Endometrium (tissue), 2 donors: ENCODE results near the gene LDLRAD2.
"Not testable (repeated sequence)": the region's sequence is repeated elsewhere in the genome, so short reads cannot be mapped to it uniquely, and the experiment has no call there.

Source experiments
- FAIRE-seq: peaks from 2 replicates; lab custom pipeline; 2012; peaks lifted over from hg19 to GRCh38; lab: Jason Lieb, UNC
- donor health status: control.
- donor health status: control.

LDLRAD2 gene

GRCh38 chr1:21783679-21784603 lies 28.1 kb upstream of the LDLRAD2 start:
- peak; percentile 77 for FAIRE-seq

DNA sequence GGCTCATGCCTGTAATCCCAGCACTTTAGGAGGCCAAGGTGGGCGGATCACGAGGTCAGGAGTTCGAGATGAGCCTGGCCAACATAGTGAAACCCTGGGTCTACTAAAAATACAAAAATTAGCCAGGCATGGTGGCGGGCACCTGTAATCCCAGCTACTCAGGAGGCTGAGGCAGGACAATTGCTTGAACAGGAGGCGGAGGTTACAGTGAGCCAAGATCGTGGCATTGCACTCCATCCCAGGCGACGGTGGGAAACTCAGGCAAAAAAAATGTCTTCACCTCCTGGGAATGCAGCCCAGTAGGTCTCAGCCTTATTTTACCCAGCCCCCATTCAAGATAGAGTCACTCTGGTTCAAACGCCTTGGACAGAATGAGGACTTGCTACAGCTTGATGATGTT lies 26.3 kb upstream of the LDLRAD2 start:
- FAIRE-seq = not testable (repeated sequence)

DNA sequence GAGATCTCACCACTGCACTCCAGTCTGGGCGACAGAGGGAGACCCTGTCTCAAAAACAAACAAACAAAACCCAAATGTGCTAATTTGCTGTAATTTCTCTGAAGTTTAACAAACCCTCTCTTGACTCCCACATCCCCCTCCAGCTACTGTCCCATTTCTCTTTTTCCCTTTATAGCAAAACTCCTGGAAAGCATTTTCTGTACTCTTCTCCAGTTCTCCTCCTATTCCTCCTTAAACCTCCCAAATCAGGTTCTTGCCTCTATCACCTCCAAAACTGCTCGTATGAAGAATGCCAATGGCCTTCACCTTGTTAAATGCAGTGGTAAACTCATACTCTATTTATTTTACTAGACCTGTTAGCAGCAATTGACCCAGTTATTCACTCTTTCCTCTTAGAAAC lies 25.4 kb upstream of the LDLRAD2 start:
- FAIRE-seq = no peak

GRCh38 chr1:21793104-21793503 lies 19.0 kb upstream of the LDLRAD2 start:
- no peak for FAIRE-seq

DNA sequence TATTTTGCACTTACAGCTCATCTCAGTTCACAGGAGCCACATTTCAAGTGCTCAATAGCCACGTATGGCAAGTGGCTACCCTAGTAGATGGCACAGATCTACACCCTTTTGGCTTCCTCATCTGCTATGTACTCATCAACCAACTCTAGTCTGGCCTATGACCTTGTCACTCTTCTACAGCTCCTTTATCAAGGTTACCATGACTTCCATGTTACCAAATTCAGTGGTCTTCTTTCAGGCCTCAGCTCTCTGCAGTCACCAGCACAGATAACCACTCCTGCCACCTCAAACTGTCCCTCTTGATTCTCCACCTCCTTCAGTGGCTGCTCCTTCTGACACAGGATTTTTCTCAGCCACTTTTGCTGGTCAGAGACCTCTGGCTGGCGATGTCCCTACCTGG lies 17.4 kb upstream of the LDLRAD2 start:
- no peak for FAIRE-seq

GRCh38 chr1:21795075-21795474 lies 17.0 kb upstream of the LDLRAD2 start:
- FAIRE-seq = no peak

GRCh38 chr1:21799730-21800129 lies 12.3 kb upstream of the LDLRAD2 start:
- FAIRE-seq = no peak

DNA sequence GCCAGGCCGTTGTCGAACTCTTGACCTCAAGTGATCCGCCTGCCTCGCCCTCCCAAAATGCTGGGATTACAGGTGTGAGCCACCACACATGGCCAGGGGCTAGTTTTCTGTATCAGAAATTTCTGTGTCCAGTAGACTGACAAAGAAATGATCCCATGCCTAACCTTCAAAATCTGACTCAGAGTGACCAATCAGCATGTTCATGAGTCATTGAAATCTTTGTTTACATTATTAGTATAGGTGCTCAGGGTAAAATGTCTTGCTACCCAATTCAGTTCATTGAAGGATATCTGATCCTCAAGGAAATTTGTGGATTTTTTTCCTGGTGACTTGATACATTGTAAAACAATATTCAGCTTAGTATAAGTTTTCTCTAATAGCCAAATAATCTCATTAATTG lies 11.0 kb upstream of the LDLRAD2 start:
- no peak for FAIRE-seq

GRCh38 chr1:21804536-21804935 lies 7.5 kb upstream of the LDLRAD2 start:
- no peak for FAIRE-seq

DNA sequence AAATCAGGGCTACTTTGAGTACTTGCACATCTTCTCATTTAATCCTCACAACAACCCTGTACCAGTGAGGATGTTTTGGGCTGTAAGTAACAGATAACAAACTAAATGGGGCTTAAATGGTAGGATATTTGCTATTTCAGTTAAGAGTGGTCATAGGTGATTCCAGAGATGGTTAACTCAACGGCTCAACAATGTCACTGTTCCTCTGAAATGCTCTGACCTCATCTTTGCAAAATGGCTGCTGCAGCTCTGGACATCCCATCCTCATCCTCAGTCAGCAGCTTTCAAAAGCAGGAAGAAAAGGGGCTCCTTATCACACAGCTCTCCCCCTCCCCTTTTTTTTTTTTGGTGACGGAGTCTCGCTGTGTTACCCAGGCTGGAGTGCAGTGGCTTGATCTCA lies 1.5 kb downstream of the LDLRAD2 start:
- no peak for FAIRE-seq

DNA sequence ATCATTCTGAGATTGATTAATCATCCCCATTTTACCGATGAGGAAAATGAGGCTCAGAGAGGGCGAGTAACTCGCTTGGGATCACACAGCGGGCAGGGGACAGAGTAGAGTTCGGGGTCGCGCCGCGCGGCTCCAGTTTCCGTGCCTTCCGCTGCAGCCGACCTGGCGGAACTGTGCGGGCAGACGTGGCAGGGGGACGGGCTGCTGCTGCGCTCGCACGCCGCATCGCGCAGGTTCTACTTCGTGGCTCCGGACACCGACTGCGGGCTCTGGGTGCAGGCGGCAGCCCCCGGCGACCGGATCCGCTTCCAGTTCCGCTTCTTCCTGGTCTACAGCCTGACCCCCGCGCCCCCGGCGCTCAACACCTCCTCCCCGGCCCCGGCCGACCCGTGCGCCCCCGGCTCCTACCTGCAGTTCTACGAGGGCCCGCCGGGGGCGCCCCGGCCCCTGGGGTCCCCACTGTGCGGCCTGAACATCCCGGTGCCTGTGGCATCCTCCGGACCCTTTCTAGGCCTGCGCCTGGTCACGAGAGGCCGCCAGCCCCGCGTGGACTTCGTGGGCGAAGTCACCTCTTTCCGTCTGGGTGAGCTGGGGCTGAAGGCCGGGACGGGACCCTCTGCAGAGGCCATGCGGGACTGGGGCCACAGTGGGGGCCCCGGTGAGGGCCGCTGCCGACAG lies 2.3 kb downstream of the LDLRAD2 start:
- FAIRE-seq = no peak

DNA sequence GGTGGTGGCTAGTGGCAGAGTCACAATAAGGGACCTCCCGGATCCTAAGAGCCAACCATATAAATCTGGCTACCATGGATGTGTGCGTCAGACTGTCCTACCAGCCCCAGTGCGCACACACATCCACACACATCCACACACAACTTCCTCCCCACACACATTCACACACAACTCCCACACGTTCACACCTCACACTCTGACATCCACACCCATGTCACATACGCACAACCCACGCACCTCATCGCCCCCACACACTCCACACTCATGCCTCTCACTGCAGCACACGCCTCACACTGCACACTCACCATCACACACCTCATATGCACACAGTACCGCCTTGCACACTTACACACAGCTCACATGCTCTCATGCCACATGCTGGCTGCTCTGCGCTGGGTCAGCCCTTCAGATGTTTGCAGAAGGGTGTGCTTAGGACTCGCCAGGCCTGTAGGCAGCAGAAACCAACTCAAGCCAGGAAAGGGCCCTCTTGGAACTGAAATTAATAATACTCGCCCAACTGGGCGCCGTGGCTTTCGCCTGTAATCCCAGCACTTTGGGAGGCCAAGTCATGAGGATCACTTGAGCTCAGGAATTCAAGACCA lies 3.0 kb downstream of the LDLRAD2 start:
- no peak for FAIRE-seq

DNA sequence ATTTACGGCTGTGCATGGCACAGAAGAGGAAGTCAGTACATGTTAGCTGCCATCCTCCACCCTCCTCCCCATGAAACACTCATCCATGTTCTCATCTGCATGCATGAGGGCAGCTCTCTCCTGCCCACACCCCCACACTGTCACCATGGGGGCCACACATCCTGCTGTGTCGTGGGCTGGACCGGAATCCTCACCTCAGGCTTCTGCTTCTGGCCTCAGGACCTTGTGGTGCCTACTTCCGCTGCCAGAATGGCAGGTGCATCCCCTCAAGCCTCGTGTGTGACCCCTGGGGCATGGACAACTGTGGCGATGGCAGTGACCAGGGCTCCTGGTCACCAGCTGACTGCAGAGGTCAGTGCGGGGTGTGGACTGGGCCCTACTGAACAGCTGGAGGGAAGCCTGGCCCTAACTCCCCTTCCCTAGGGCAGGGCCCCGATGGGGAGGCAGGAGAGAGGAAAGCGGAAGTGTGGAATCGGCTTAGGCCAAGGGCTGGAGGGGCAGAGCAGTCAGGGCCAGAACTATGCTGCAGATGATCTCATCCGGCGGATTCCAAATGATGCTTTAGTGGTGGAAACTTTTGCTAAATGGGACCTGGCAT lies 3.8 kb downstream of the LDLRAD2 start:
- no peak for FAIRE-seq

GRCh38 chr1:21816602-21817302 lies 4.7 kb downstream of the LDLRAD2 start:
- FAIRE-seq = no peak

- no peak for FAIRE-seq
Measured at GRCh38 chr1:21818656-21819055, 6.6 kb downstream of the LDLRAD2 start.

DNA sequence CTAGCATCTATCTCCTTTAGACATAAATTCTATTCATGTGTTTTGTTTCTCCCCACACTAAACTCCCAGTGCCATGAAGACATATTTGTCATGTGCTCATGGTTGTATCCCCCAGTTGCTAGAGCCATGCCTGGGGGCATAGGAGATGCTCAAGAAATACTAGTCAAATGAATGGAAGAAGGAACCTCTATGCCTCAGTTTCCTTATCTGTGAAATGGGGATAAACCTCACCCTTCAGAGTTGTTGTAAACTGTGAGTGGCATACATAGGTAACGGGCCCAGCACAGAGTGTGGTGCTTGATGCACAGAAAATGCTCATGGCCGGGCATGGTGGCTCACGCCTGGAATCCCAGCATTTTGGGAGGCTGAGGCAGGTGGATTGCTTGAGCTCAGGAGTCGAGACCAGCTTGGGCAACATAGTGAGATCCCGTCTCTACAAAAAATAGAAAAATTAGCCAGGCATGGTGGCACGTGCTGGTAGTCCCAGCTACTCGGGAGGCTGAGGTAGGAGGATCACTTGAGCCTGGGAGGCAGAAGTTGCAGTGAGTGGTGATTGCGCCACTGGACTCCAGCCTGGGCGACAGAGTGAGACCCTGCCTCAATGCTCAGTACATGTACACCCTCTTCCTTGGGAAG lies 8.7 kb downstream of the LDLRAD2 start:
- FAIRE-seq = no peak

GRCh38 chr1:21821385-21822019 lies 9.4 kb downstream of the LDLRAD2 start:
- no peak for FAIRE-seq

GRCh38 chr1:21822349-21822748 lies 10.3 kb downstream of the LDLRAD2 start:
- FAIRE-seq = no peak

DNA sequence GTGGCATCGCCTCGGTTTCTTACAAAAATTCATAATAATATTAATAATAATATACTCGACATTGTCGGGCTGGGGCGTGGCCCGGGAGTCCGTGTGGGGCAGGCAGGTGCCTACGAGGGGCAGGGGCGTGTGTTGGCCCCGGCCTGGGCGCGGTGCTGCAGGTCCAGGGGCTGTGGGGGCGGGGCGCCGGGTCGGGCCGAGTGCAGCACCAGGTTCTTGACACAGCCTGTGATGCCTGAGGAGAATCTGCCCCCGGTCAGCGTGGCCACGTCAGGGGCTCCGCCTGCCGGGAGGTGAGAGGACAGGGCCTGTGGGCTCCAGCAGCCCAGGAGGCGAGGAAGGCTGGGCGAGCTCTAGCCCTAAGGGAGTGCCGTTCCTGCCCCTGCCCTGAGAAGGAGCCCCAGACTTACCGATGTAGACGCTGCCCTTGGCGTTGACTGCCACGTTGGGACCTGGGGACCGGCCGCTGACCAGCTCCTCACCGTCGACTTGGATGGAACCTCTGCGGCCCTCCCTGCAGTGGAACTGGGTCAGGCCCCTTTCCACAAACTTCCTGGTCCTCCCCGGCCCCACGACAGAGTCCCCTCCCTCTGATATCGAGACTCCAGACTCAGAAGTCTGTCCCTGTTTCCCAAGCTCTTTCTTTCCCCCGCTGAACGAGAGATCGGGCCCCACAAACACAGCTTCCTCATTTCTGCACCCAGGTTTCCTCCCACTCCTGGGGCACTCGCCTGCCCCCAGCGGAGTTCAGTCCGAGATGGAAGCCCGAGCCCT lies 11.3 kb downstream of the LDLRAD2 start:
- FAIRE-seq = no peak

GRCh38 chr1:21823980-21824702 lies 12.1 kb downstream of the LDLRAD2 start:
- no peak for FAIRE-seq
